Effector memory CD4-positive, alpha-beta T cell (primary cell): ENCODE data around the gene TNFAIP2.

Experiments used
- DNase-seq, 3 donors: peaks; one replicate each; pipeline ENCODE4 v3.0.0-alpha.2; 2020
- H3K27ac ChIP-seq: 2 replicates; pipeline ENCODE4 v1.7.0; 2013; ENCODE audit warnings: mild to moderate bottlenecking, low read length, moderate library complexity; ENCODE audit not compliant: insufficient read depth, poor library complexity, severe bottlenecking
- H3K27me3 ChIP-seq: replicated peaks from 2 replicates; pipeline ENCODE4 v1.7.0; 2013; ENCODE audit warnings: mild to moderate bottlenecking, low read length; ENCODE audit not compliant: insufficient read depth, control insufficient read depth, poor library complexity, severe bottlenecking
- H3K36me3 ChIP-seq: 2 replicates; pipeline ENCODE4 v1.7.0; 2013; ENCODE audit warnings: mild to moderate bottlenecking, low read length, moderate library complexity; ENCODE audit not compliant: control insufficient read depth, insufficient read depth
- H3K4me1 ChIP-seq: 2 replicates; pipeline ENCODE4 v1.7.0; 2013; ENCODE audit warnings: low read length, mild to moderate bottlenecking; ENCODE audit not compliant: control insufficient read depth, insufficient read depth, poor library complexity, severe bottlenecking
- H3K4me3 ChIP-seq: 2 replicates; pipeline ENCODE4 v1.7.0; 2013; ENCODE audit warnings: low read length, low read depth, mild to moderate bottlenecking; ENCODE audit not compliant: insufficient read depth, poor library complexity, severe bottlenecking
- H3K9me3 ChIP-seq: 2 replicates; pipeline ENCODE4 v1.7.0; 2013; ENCODE audit warnings: mild to moderate bottlenecking, low read length, moderate library complexity; ENCODE audit not compliant: control insufficient read depth

Gene TNFAIP2

GRCh38 chr14:103135333-103136260, 12.3 kb downstream of the TNFAIP2 start:
- H3K9me3 ChIP-seq = no peaks in the 10 kb centered on the region
- DNase-seq = no peak
- H3K27me3 ChIP-seq = no peaks in the 10 kb centered on the region
- no peak overlapping the region for H3K4me3 ChIP-seq
- H3K4me1 ChIP-seq = no peaks in the 10 kb centered on the region
- no peak overlapping the region for H3K27ac ChIP-seq
- H3K36me3 ChIP-seq = no peaks in the 10 kb centered on the region

GRCh38 chr14:103136388-103137271, 13.4 kb downstream of the TNFAIP2 start:
- no peak for DNase-seq
- no peaks in the 10 kb centered on the region for H3K4me1 ChIP-seq
- H3K27me3 ChIP-seq = no peaks in the 10 kb centered on the region
- H3K9me3 ChIP-seq = no peaks in the 10 kb centered on the region
- H3K36me3 ChIP-seq = no peaks in the 10 kb centered on the region
- H3K27ac ChIP-seq = no peak overlapping the region
- no peak overlapping the region for H3K4me3 ChIP-seq

- Histone ChIP-seq H3K27me3 (no peaks in the 10 kb centered on the region), H3K4me3 (no peak overlapping the region), H3K9me3 (no peaks in the 10 kb centered on the region), H3K27ac (no peak overlapping the region), H3K4me1 (no peaks in the 10 kb centered on the region), H3K36me3 (no peaks in the 10 kb centered on the region)
- DNase-seq = no peak
These were observed 14.5 kb downstream of the TNFAIP2 start for GRCh38 chr14:103137689-103138300.

GRCh38 chr14:103138301-103139131, 15.3 kb downstream of the TNFAIP2 start:
- Histone ChIP-seq H3K36me3 (no peaks in the 10 kb centered on the region), H3K27ac (no peak overlapping the region), H3K27me3 (peaks cover 1% of the 10 kb centered on the region), H3K4me1 (no peaks in the 10 kb centered on the region), H3K4me3 (no peak overlapping the region), H3K9me3 (no peaks in the 10 kb centered on the region)
- DNase-seq = no peak

GRCh38 chr14:103139132-103140025, 16.1 kb downstream of the TNFAIP2 start:
- Histone ChIP-seq H3K9me3 (no peaks in the 10 kb centered on the region), H3K36me3 (no peaks in the 10 kb centered on the region), H3K4me1 (no peaks in the 10 kb centered on the region), H3K27ac (no peak overlapping the region), H3K4me3 (no peak overlapping the region), H3K27me3 (peaks cover 3% of the 10 kb centered on the region)
- no peak for DNase-seq

- H3K4me3 ChIP-seq = no peak overlapping the region
- peaks cover 3% of the 10 kb centered on the region for H3K27me3 ChIP-seq
- H3K4me1 ChIP-seq = no peaks in the 10 kb centered on the region
- H3K27ac ChIP-seq = no peak overlapping the region
- no peaks in the 10 kb centered on the region for H3K9me3 ChIP-seq
- H3K36me3 ChIP-seq = no peaks in the 10 kb centered on the region
- DNase-seq = no peak
These were observed 17.3 kb downstream of the TNFAIP2 start for GRCh38 chr14:103140316-103141109.

GRCh38 chr14:103141117-103141796, 18.0 kb downstream of the TNFAIP2 start:
- no peak for DNase-seq
- H3K4me1 ChIP-seq = no peaks in the 10 kb centered on the region

GRCh38 chr14:103142026-103142425, 18.8 kb downstream of the TNFAIP2 start:
- Histone ChIP-seq H3K27ac (no peak overlapping the region), H3K9me3 (no peaks in the 10 kb centered on the region), H3K4me3 (no peak overlapping the region), H3K4me1 (no peaks in the 10 kb centered on the region), H3K36me3 (no peaks in the 10 kb centered on the region), H3K27me3 (peaks cover 3% of the 10 kb centered on the region)
- DNase-seq = no peak

More at GRCh38 chr14:103141117-103141796, 18.0 kb downstream of the TNFAIP2 start:
- Histone ChIP-seq H3K27ac (no peak overlapping the region), H3K36me3 (no peaks in the 10 kb centered on the region), H3K27me3 (peaks cover 3% of the 10 kb centered on the region), H3K4me3 (no peak overlapping the region), H3K9me3 (no peaks in the 10 kb centered on the region)
